Vagina (tissue), 2 donors: ENCODE measurements around the gene SRP19.

ENCODE experiments used
- POLR2A ChIP-seq, 2 donors: fragments of 450-650 bp; IDR thresholded peaks; one replicate each; pipeline ENCODE4 v1.6.1; 2017; ENCODE audit warnings: antibody characterized with exemption in 2 of 2, mild to moderate bottlenecking in 2 of 2, moderate library complexity in 2 of 2
- POLR2AphosphoS5 ChIP-seq, 2 donors: sonication (generic); formaldehyde crosslinking; IDR thresholded peaks; one replicate each; pipeline ENCODE4 v1.9.0; 2017; ENCODE audit warnings: antibody characterized with exemption in 2 of 2, mild to moderate bottlenecking in 2 of 2, low read depth in 1 of 2; ENCODE audit not compliant: insufficient read depth in 1 of 2
- TF ChIP-seq, protein P1 (sequence below), 3 experiments: fragments of 450-650 bp in 2 of 3; fragments of 200-600 bp in 1 of 3; sonication (generic) in 1 of 3; IDR thresholded peaks; one replicate each; pipeline ENCODE4 v1.5.1; 2017 to 2019; ENCODE audit warnings: antibody characterized with exemption in 3 of 3, mild to moderate bottlenecking in 2 of 3, moderate library complexity in 2 of 3

DNA sequence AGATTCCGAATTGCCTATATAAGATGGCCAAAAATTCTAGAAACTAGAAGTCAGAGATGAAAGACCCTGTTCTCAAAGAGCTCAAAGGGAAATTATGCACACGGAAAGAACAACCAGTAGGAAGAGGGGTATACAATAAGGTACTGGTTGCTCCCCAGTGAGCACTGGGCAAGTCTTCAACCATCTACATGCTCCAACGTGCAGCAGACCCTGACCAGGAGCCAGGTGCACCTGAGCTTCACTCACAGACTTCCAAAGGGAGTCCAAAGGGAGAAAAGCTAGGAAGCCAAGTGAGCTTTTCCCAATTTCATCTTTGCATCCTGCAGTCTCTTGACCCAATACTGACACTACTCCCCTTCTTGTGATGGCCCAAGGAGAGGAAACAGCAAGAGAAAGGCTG, 57.0 kb downstream of the SRP19 start:
- TF ChIP-seq, protein P1, sequence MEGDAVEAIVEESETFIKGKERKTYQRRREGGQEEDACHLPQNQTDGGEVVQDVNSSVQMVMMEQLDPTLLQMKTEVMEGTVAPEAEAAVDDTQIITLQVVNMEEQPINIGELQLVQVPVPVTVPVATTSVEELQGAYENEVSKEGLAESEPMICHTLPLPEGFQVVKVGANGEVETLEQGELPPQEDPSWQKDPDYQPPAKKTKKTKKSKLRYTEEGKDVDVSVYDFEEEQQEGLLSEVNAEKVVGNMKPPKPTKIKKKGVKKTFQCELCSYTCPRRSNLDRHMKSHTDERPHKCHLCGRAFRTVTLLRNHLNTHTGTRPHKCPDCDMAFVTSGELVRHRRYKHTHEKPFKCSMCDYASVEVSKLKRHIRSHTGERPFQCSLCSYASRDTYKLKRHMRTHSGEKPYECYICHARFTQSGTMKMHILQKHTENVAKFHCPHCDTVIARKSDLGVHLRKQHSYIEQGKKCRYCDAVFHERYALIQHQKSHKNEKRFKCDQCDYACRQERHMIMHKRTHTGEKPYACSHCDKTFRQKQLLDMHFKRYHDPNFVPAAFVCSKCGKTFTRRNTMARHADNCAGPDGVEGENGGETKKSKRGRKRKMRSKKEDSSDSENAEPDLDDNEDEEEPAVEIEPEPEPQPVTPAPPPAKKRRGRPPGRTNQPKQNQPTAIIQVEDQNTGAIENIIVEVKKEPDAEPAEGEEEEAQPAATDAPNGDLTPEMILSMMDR (IDR thresholded peaks at IDR 0.05): no peak
- no peak for TF ChIP-seq POLR2A (IDR thresholded peaks at IDR 0.05)
- no peak for TF ChIP-seq POLR2AphosphoS5 (IDR thresholded peaks at IDR 0.05; ENCODE audit: insufficient read depth in 1 of 2, low read depth in 1 of 2)
